Measurements from ENCODE around the gene HSDL2.
"Not testable (repeated sequence)": the region's sequence is repeated elsewhere in the genome, so short reads cannot be mapped to it uniquely, and the experiment has no call there.

Gene HSDL2

GRCh38 chr9:112352209-112352608 is 27.7 kb upstream of the HSDL2 start:
- ATAC-seq (replicated peaks): no peak

GRCh38 chr9:112354081-112354743 is 25.7 kb upstream of the HSDL2 start:
- Mint-ChIP-seq H3K4me1 (peaks cover 2 to 6% of the 10 kb centered on the region in 2 donors), H3K27me3 (no peaks in the 10 kb centered on the region), H3K4me3 (no peak overlapping the region), H3K36me3 (no peaks in the 10 kb centered on the region), H3K27ac (no peak overlapping the region), H3K9me3 (no peaks in the 10 kb centered on the region)
- ATAC-seq (replicated peaks) (no peak), DNase-seq (no peak)

More at GRCh38 chr9:112352209-112352608, 27.7 kb upstream of the HSDL2 start:
- H3K4me3 Mint-ChIP-seq: no peak overlapping the region
- peaks cover 10 to 16% of the 10 kb centered on the region in 2 donors for H3K4me1 Mint-ChIP-seq
- H3K9me3 Mint-ChIP-seq: no peaks in the 10 kb centered on the region
- H3K27me3 Mint-ChIP-seq: peaks cover 0 to 4% of the 10 kb centered on the region in 2 donors
- H3K27ac Mint-ChIP-seq: no peak overlapping the region
- H3K36me3 Mint-ChIP-seq: peaks cover 0 to 5% of the 10 kb centered on the region in 2 donors
- no peak for DNase-seq

- no peak overlapping the region for H3K4me3 Mint-ChIP-seq
- no peak overlapping the region for H3K27ac Mint-ChIP-seq
- no peaks in the 10 kb centered on the region for H3K27me3 Mint-ChIP-seq
- H3K4me1 Mint-ChIP-seq: peaks cover 2 to 6% of the 10 kb centered on the region in 2 donors
- no peak for DNase-seq
- H3K36me3 Mint-ChIP-seq: no peaks in the 10 kb centered on the region
- no peak for ATAC-seq (replicated peaks)
- no peaks in the 10 kb centered on the region for H3K9me3 Mint-ChIP-seq
These were observed 24.4 kb upstream of the HSDL2 start for GRCh38 chr9:112355427-112355897.

DNA sequence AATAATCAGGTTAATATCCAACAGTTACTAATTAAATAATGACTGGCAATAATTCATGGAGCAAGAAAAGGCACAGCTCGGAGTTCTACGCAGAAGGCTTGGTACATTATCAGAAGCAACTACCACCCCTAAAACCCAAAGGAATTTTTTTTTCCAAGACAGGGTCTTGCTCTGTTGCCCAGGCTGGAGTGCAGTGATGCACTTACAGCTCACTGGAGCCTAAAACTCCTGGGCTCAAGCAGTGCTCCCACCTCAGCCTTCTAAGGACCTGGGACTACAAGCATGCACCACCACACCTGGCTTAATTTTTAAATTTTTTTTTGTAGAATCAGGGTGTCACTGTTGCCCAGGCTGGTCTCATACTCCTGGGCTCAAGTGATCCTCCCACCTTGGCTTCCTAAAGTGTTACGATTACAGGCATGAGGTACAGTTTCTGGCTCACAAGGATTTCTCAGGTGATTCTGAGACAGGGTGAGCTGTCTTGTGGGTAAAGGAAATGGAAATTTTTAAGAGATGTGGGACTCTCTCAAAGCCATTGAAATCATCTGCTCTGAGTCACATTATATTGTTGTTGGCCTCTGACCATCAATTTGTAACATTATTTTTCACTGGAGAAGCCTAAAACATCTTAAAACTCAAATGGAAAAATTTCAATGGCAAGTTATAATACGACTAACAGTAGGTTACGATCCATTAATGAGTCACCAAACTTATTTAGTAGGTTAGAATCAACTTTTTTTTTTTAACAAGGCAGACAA is 19.7 kb upstream of the HSDL2 start:
- peaks cover 2 to 3% of the 10 kb centered on the region in 2 donors for H3K9me3 Mint-ChIP-seq
- peaks cover 2 to 3% of the 10 kb centered on the region in 2 donors for H3K36me3 Mint-ChIP-seq
- H3K4me1 Mint-ChIP-seq: peaks cover 2 to 6% of the 10 kb centered on the region in 2 donors
- H3K4me3 Mint-ChIP-seq: no peak overlapping the region
- no peak overlapping the region for H3K27ac Mint-ChIP-seq
- peak in 1 of 2 donors; percentile 31 for ATAC-seq (replicated peaks)
- DNase-seq: no peak
- no peaks in the 10 kb centered on the region for H3K27me3 Mint-ChIP-seq

- Mint-ChIP-seq H3K36me3 (peaks cover 7 to 9% of the 10 kb centered on the region in 2 donors), H3K27me3 (no peaks in the 10 kb centered on the region), H3K9me3 (peaks cover 7 to 8% of the 10 kb centered on the region in 2 donors), H3K4me3 (peak overlapping the region; percentile 32 to 41), H3K4me1 (no peaks in the 10 kb centered on the region), H3K27ac (no peak overlapping the region)
- ATAC-seq (replicated peaks): peak; percentile 38 to 45
- DNase-seq: no peak
These were observed 18.3 kb upstream of the HSDL2 start for GRCh38 chr9:112361601-112362000.

GRCh38 chr9:112364761-112365160 is 15.1 kb upstream of the HSDL2 start:
- H3K4me3 Mint-ChIP-seq: no peak overlapping the region
- no peaks in the 10 kb centered on the region for H3K27me3 Mint-ChIP-seq
- H3K4me1 Mint-ChIP-seq: no peaks in the 10 kb centered on the region
- H3K9me3 Mint-ChIP-seq: peaks cover 11 to 14% of the 10 kb centered on the region in 2 donors
- ATAC-seq (replicated peaks) (no peak), DNase-seq (no peak)
- no peak overlapping the region for H3K27ac Mint-ChIP-seq
- peaks cover 13 to 16% of the 10 kb centered on the region in 2 donors for H3K36me3 Mint-ChIP-seq

GRCh38 chr9:112365257-112365656 is 14.7 kb upstream of the HSDL2 start:
- ATAC-seq (replicated peaks); H3K4me3 Mint-ChIP-seq: not testable (repeated sequence)
- peaks cover 13 to 19% of the 10 kb centered on the region in 2 donors for H3K36me3 Mint-ChIP-seq

DNA sequence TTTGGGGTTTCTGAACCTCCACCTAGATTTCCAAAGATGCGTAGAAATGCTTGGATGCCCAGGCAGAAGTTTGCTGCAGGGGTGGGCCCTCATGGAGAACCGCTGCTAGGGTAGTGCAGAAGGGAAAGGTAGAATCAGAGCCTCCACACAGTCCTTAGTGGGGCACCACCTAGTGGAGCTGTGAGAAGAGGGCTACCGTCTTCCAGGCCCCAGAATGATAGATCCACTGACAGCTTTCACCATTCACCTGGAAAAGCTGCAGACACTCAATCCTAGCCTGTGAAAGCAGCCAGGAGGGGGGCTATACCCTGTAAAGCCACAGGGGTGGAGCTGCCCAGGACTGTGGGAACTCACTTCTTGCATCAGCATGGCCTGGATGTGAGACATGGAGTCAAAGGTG is 13.3 kb upstream of the HSDL2 start:
- H3K4me1 Mint-ChIP-seq: no peaks in the 10 kb centered on the region
- no peak overlapping the region for H3K4me3 Mint-ChIP-seq
- H3K27me3 Mint-ChIP-seq: no peaks in the 10 kb centered on the region
- ATAC-seq (replicated peaks): no peak
- peaks cover 15 to 18% of the 10 kb centered on the region in 2 donors for H3K9me3 Mint-ChIP-seq
- H3K27ac Mint-ChIP-seq: no peak overlapping the region
- DNase-seq: no peak
- peaks cover 16 to 19% of the 10 kb centered on the region in 2 donors for H3K36me3 Mint-ChIP-seq

More at GRCh38 chr9:112365257-112365656, 14.7 kb upstream of the HSDL2 start:
- not testable (repeated sequence) for H3K27ac Mint-ChIP-seq, H3K4me1 Mint-ChIP-seq, DNase-seq, H3K27me3 Mint-ChIP-seq
- peaks cover 11 to 18% of the 10 kb centered on the region in 2 donors for H3K9me3 Mint-ChIP-seq

- Mint-ChIP-seq H3K27me3 (no peaks in the 10 kb centered on the region), H3K4me3 (no peak overlapping the region), H3K9me3 (peaks cover 15 to 18% of the 10 kb centered on the region in 2 donors), H3K27ac (no peak overlapping the region), H3K36me3 (peaks cover 17 to 19% of the 10 kb centered on the region in 2 donors), H3K4me1 (no peaks in the 10 kb centered on the region)
- no peak for DNase-seq
- ATAC-seq (replicated peaks): no peak
These were observed 12.4 kb upstream of the HSDL2 start for GRCh38 chr9:112367465-112367864.

DNA sequence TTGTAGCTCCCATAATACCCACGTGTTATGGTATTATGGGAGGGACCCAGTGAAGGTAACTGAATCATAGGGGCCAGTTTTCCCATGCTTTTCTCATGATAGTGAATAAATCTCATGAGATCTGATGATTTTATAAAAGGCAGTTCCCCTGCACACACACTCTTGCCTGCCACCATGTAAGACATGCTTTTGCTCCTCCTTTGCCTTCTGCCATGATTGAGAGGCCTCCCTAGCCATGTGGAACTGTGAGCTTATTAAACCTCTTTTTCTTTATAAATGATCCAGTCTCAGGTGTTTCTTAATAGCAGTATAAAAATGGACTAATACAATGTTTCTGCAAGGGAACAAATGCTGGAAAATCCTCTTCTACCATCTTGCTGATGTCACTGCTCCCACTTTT is 10.1 kb upstream of the HSDL2 start:
- no peak overlapping the region for H3K4me3 Mint-ChIP-seq
- no peaks in the 10 kb centered on the region for H3K4me1 Mint-ChIP-seq
- ATAC-seq (replicated peaks): no peak
- no peak for DNase-seq
- no peak overlapping the region for H3K27ac Mint-ChIP-seq
- no peaks in the 10 kb centered on the region for H3K27me3 Mint-ChIP-seq
- peaks cover 15 to 18% of the 10 kb centered on the region in 2 donors for H3K9me3 Mint-ChIP-seq
- peaks cover 17 to 19% of the 10 kb centered on the region in 2 donors for H3K36me3 Mint-ChIP-seq

DNA sequence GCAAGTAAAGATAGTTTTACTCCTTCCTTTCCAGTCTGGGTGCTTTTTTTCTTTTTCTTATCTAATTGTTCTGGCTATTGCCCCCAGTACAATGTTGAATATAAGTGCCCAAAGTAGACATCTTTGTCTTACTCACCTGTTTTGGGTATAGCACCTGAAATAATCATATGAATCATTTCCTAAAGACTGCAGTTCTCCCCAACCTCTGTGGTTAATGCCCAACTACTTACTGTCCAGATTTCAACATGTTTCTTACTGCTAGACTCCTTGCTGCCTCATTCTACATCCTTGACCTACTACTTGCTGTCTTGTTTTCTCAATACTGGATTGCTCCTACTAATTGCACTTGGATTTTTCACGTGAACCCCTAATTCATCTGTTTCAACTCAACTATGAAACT is 8.8 kb upstream of the HSDL2 start:
- ATAC-seq (replicated peaks): no peak
- H3K27ac Mint-ChIP-seq: no peak overlapping the region

GRCh38 chr9:112373666-112374065 is 6.2 kb upstream of the HSDL2 start:
- Mint-ChIP-seq H3K4me1 (peaks cover 12 to 27% of the 10 kb centered on the region in 2 donors), H3K36me3 (peaks cover 5 to 10% of the 10 kb centered on the region in 2 donors)
- H3K4me3 Mint-ChIP-seq; H3K27ac Mint-ChIP-seq; H3K27me3 Mint-ChIP-seq; DNase-seq; H3K9me3 Mint-ChIP-seq; ATAC-seq (replicated peaks): not testable (repeated sequence)

More for the DNA sequence above, 8.8 kb upstream of the HSDL2 start:
- Mint-ChIP-seq H3K9me3 (peaks cover 8 to 9% of the 10 kb centered on the region in 2 donors), H3K36me3 (peaks cover 10% of the 10 kb centered on the region in 2 donors), H3K27me3 (no peaks in the 10 kb centered on the region), H3K4me3 (no peak overlapping the region), H3K4me1 (peaks cover 0 to 7% of the 10 kb centered on the region in 2 donors)
- no peak for DNase-seq

DNA sequence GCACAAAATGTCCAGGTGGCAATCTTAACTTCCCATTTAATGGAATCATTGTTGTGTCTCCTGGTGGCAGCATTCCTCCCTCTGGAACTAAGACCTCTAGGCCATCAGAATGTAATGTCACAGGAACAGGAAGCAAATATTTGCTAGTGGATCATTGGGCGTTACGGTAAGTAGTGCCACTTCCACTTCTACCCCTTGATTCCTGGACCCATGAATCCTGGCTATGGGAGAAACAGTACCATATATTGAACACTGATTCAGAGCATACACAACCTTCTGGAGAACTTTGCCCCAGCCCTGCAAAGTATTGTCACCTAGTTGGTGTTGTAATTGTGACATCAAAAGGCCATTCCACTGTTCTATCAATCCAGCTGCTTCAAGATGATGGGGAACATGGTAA is 5.7 kb upstream of the HSDL2 start:
- not testable (repeated sequence) for H3K27me3 Mint-ChIP-seq; H3K36me3 Mint-ChIP-seq; H3K4me3 Mint-ChIP-seq; H3K27ac Mint-ChIP-seq; DNase-seq; H3K9me3 Mint-ChIP-seq; ATAC-seq (replicated peaks)
- peaks cover 13 to 30% of the 10 kb centered on the region in 2 donors for H3K4me1 Mint-ChIP-seq

GRCh38 chr9:112375361-112375760 is 4.5 kb upstream of the HSDL2 start:
- H3K4me3 Mint-ChIP-seq: no peak overlapping the region
- ATAC-seq (replicated peaks): no peak
- DNase-seq: no peak
- peaks cover 13 to 31% of the 10 kb centered on the region in 2 donors for H3K4me1 Mint-ChIP-seq
- H3K9me3 Mint-ChIP-seq: peaks cover 0 to 4% of the 10 kb centered on the region in 2 donors
- H3K27me3 Mint-ChIP-seq: no peaks in the 10 kb centered on the region
- H3K27ac Mint-ChIP-seq: no peak overlapping the region
- peaks cover 0 to 4% of the 10 kb centered on the region in 2 donors for H3K36me3 Mint-ChIP-seq
